H9 (cell line): ENCODE data around the gene EIF3F. TPM values are rescaled to one million over a fixed set of nuclear protein-coding genes. Genes with fewer than 3 reads are reported as not detected.

Experiments used
- DNase-seq: peaks from one replicate; pipeline ENCODE4 v3.0.0-alpha.2; 2017
- H2AFZ ChIP-seq: one replicate; pipeline ENCODE4 v1.6.1; 2013; ENCODE audit warnings: mild to moderate bottlenecking, low read length, control low read depth, moderate library complexity
- H2AK5ac ChIP-seq: 2 replicates; pipeline ENCODE4 v1.6.1; 2013; ENCODE audit warnings: low read length, control low read depth, mixed read lengths; ENCODE audit not compliant: insufficient read length
- H2BK120ac ChIP-seq: one replicate; pipeline ENCODE4 v1.6.1; 2013; ENCODE audit warnings: low read depth, mild to moderate bottlenecking, low read length, control low read depth, inconsistent platforms; ENCODE audit not compliant: poor library complexity, severe bottlenecking
- H2BK12ac ChIP-seq: 2 replicates; pipeline ENCODE4 v1.6.1; 2013; ENCODE audit warnings: low read length, control low read depth, mixed read lengths, low read depth; ENCODE audit not compliant: insufficient read length
- H2BK15ac ChIP-seq: 2 replicates; pipeline ENCODE4 v1.6.1; 2013; ENCODE audit warnings: low read depth, low read length, control low read depth
- H2BK20ac ChIP-seq: one replicate; pipeline ENCODE4 v1.6.1; 2013; ENCODE audit warnings: low read depth, mild to moderate bottlenecking, low read length, control low read depth, inconsistent platforms; ENCODE audit not compliant: poor library complexity, severe bottlenecking
- H2BK5ac ChIP-seq: 2 replicates; pipeline ENCODE4 v1.6.1; 2013; ENCODE audit warnings: low read length, control low read depth, mixed read lengths; ENCODE audit not compliant: insufficient read length
- H3K14ac ChIP-seq: 2 replicates; pipeline ENCODE4 v1.6.1; 2013; ENCODE audit warnings: low read length, control low read depth; ENCODE audit not compliant: insufficient read depth
- H3K18ac ChIP-seq: 2 replicates; pipeline ENCODE4 v1.6.1; 2013; ENCODE audit warnings: low read depth, mild to moderate bottlenecking, mixed read lengths, low read length, control low read depth; ENCODE audit not compliant: insufficient read length
- H3K23ac ChIP-seq: 2 replicates; pipeline ENCODE4 v1.6.1; 2013; ENCODE audit warnings: low read length, control low read depth, mixed read lengths, low read depth; ENCODE audit not compliant: insufficient read length
- H3K23me2 ChIP-seq: 2 replicates; pipeline ENCODE4 v1.6.1; 2013; ENCODE audit warnings: low read depth, mild to moderate bottlenecking, mixed read lengths, low read length, control low read depth; ENCODE audit not compliant: insufficient read length, poor library complexity, severe bottlenecking
- H3K27ac ChIP-seq: 2 replicates; pipeline ENCODE4 v1.5.1; 2013; ENCODE audit warnings: low read length, control low read depth, mixed read lengths, low read depth; ENCODE audit not compliant: insufficient read length
- H3K27me3 ChIP-seq: 2 replicates; pipeline ENCODE4 v1.6.1; 2013; ENCODE audit warnings: low read length, control low read depth, inconsistent platforms; ENCODE audit not compliant: insufficient read depth
- H3K4ac ChIP-seq: 2 replicates; pipeline ENCODE4 v1.6.1; 2013; ENCODE audit warnings: low read depth, mild to moderate bottlenecking, control low read depth, inconsistent platforms, low read length, moderate library complexity
- H3K4me1 ChIP-seq: 2 replicates; pipeline ENCODE4 v1.6.1; 2013; ENCODE audit warnings: low read length, control low read depth, inconsistent platforms; ENCODE audit not compliant: insufficient read depth
- H3K4me2 ChIP-seq: 2 replicates; pipeline ENCODE4 v1.6.1; 2013; ENCODE audit warnings: low read length, control low read depth, mixed read lengths; ENCODE audit not compliant: insufficient read length, insufficient read depth
- H3K56ac ChIP-seq: 2 replicates; pipeline ENCODE4 v1.6.1; 2013; ENCODE audit warnings: low read depth, mild to moderate bottlenecking, mixed read lengths, low read length, control low read depth; ENCODE audit not compliant: insufficient read length
- H3K79me1 ChIP-seq: 2 replicates; pipeline ENCODE4 v1.6.1; 2013; ENCODE audit warnings: low read depth, mild to moderate bottlenecking, moderate library complexity, low read length, control low read depth, inconsistent platforms; ENCODE audit not compliant: insufficient read depth, poor library complexity, severe bottlenecking
- H3K79me2 ChIP-seq: 2 replicates; pipeline ENCODE4 v1.6.1; 2013; ENCODE audit warnings: low read length, control low read depth, inconsistent platforms; ENCODE audit not compliant: insufficient read depth
- H3K9ac ChIP-seq: 2 replicates; pipeline ENCODE4 v1.6.1; 2013; ENCODE audit warnings: low read length, control low read depth, mixed read lengths; ENCODE audit not compliant: insufficient read length; ENCODE audit errors: extremely low read depth
- H3K9me3 ChIP-seq: one replicate; pipeline ENCODE4 v1.6.1; 2013; ENCODE audit warnings: low read depth, low read length, inconsistent platforms; ENCODE audit not compliant: control insufficient read depth
- H3T11ph ChIP-seq: one replicate; pipeline ENCODE4 v1.6.1; 2013; ENCODE audit warnings: mild to moderate bottlenecking, low read length, control low read depth, inconsistent platforms
- H4K20me1 ChIP-seq: one replicate; pipeline ENCODE4 v1.6.1; 2013; ENCODE audit not compliant: control insufficient read depth, insufficient read length, insufficient read depth
- H4K5ac ChIP-seq: 2 replicates; pipeline ENCODE4 v1.6.1; 2013; ENCODE audit warnings: low read depth, mild to moderate bottlenecking, mixed read lengths, low read length, control low read depth; ENCODE audit not compliant: insufficient read length
- H4K8ac ChIP-seq: replicated peaks from 2 replicates; pipeline ENCODE4 v1.6.1; 2013; ENCODE audit warnings: low read length, control low read depth, mixed read lengths, low read depth; ENCODE audit not compliant: insufficient read length
- H4K91ac ChIP-seq: 2 replicates; pipeline ENCODE4 v1.6.1; 2013; ENCODE audit warnings: low read depth, mild to moderate bottlenecking, moderate library complexity, mixed read lengths, low read length, control low read depth; ENCODE audit not compliant: insufficient read length
- H3K27ac Mint-ChIP-seq, 3 experiments: 2 replicates in 2 of 3; 3 replicates in 1 of 3; pipeline ENCODE4 v1.8.0; 2020 to 2021; ENCODE audit warnings: mixed read lengths in 3 of 3, mild to moderate bottlenecking in 1 of 3, moderate library complexity in 1 of 3
- H3K27me3 Mint-ChIP-seq: 2 replicates; pipeline ENCODE4 v1.8.0; 2021; ENCODE audit warnings: low read depth, mild to moderate bottlenecking, moderate library complexity, mixed read lengths
- H3K36me3 Mint-ChIP-seq, 3 experiments: 2 replicates in 2 of 3; 3 replicates in 1 of 3; pipeline ENCODE4 v1.8.0; 2020 to 2021; ENCODE audit warnings: low read depth in 3 of 3, mixed read lengths in 3 of 3; ENCODE audit not compliant: insufficient read depth in 1 of 3
- H3K4me1 Mint-ChIP-seq, 2 experiments: 2 replicates each; pipeline ENCODE4 v1.8.0; 2020; ENCODE audit warnings: mixed read lengths in 2 of 2
- H3K4me3 Mint-ChIP-seq, 2 experiments: 2 replicates in 1 of 2; 3 replicates in 1 of 2; pipeline ENCODE4 v1.8.0; 2020 to 2021; ENCODE audit warnings: mild to moderate bottlenecking in 2 of 2, mixed read lengths in 2 of 2, moderate library complexity in 1 of 2
- H3K9me3 Mint-ChIP-seq, 2 experiments: 2 replicates in 1 of 2; 3 replicates in 1 of 2; pipeline ENCODE4 v1.8.0; 2020; ENCODE audit warnings: mild to moderate bottlenecking in 2 of 2, mixed read lengths in 2 of 2, moderate library complexity in 1 of 2
- CTCF ChIP-seq: fragments of 200-600 bp; sonication (generic); conservative IDR thresholded peaks from 3 replicates; pipeline ENCODE4 v1.8.0; 2021; ENCODE audit warnings: antibody characterized with exemption, mild to moderate bottlenecking
- WGBS: extraction: QIAGEN DNeasy Blood & Tissue Kit; methylation state at CpG from one replicate; pipeline ENCODE4 v1.1.7; 2013; ENCODE audit warnings: missing lambda C conversion rate, low lambda C conversion rate, mixed read lengths; ENCODE audit not compliant: insufficient read length; ENCODE audit errors: extremely low coverage; 5-methylcytosine and 5-hydroxymethylcytosine counted together
- total RNA-seq: library from RNA; stranded (reverse); gene quantifications from 2 replicates; pipeline ENCODE4 v1.2.1, GENCODE V29; 2021

Gene EIF3F
- total RNA-seq, 1 experiment from 2014 or later: 348 TPM

- no peak overlapping the region for H2BK20ac ChIP-seq
- no peak overlapping the region for H3K27ac ChIP-seq
- H4K8ac ChIP-seq: no peak overlapping the region
- Mint-ChIP-seq H3K27me3 (peaks cover 14% of the 10 kb centered on the region), H3K9me3 (no peaks in the 10 kb centered on the region; a peak in 1 of 5 replicates), H3K36me3 (no peaks in the 10 kb centered on the region), H3K27ac (no peak overlapping the region), H3K4me1 (peaks cover 7% of the 10 kb centered on the region in 2 experiments), H3K4me3 (no peak overlapping the region)
- H4K5ac ChIP-seq: no peak overlapping the region
- H4K20me1 ChIP-seq: no peaks in the 10 kb centered on the region
- H3K4me2 ChIP-seq: no peak overlapping the region
- H2BK15ac ChIP-seq: no peak overlapping the region
- TF ChIP-seq CTCF: no peak
- DNase-seq: peak; percentile 3
- no peaks in the 10 kb centered on the region for H3K9me3 ChIP-seq
- no peak overlapping the region for H3K4ac ChIP-seq
- no peaks in the 10 kb centered on the region for H3K79me1 ChIP-seq
- no peak overlapping the region for H2AFZ ChIP-seq
- no peak overlapping the region for H3K14ac ChIP-seq
- H3K23ac ChIP-seq: no peak overlapping the region
- H4K91ac ChIP-seq: no peak overlapping the region
- no peak overlapping the region for H2BK5ac ChIP-seq
- H3T11ph ChIP-seq: no peak overlapping the region
- H3K9ac ChIP-seq: no peak overlapping the region
- H3K27me3 ChIP-seq: peaks cover 11% of the 10 kb centered on the region
- H2AK5ac ChIP-seq: no peak overlapping the region
- H3K4me1 ChIP-seq: no peaks in the 10 kb centered on the region
- no peak overlapping the region for H3K56ac ChIP-seq
- WGBS: no CpG with 5 or more reads among the region's 12 CpGs
- no peak overlapping the region for H2BK12ac ChIP-seq
- H3K23me2 ChIP-seq: peaks cover 8% of the 10 kb centered on the region
- H3K79me2 ChIP-seq: no peaks in the 10 kb centered on the region
- H2BK120ac ChIP-seq: no peak overlapping the region
- no peak overlapping the region for H3K18ac ChIP-seq
Measured at GRCh38 chr11:8023831-8024555, 36.9 kb downstream of the EIF3F start.
